Neural progenitor cell (in vitro differentiated cells): ENCODE measurements around the gene SHQ1.

Experiments used
- CTCF ChIP-seq: fragments of 200-600 bp; sonication (generic); IDR thresholded peaks from 2 replicates; pipeline ENCODE4 v1.5.1; 2017; ENCODE audit warnings: antibody characterized with exemption, mild to moderate bottlenecking
- EZH2 ChIP-seq: fragments of 200-600 bp; sonication (generic); IDR thresholded peaks from 2 replicates; pipeline ENCODE4 v1.6.1; 2017; ENCODE audit warnings: antibody characterized with exemption, mild to moderate bottlenecking, moderate library complexity
- EZH2phosphoT487 ChIP-seq: fragments of 200-600 bp; sonication (generic); IDR thresholded peaks from 2 replicates; pipeline ENCODE4 v1.6.1; 2017; ENCODE audit warnings: antibody characterized with exemption

DNA sequence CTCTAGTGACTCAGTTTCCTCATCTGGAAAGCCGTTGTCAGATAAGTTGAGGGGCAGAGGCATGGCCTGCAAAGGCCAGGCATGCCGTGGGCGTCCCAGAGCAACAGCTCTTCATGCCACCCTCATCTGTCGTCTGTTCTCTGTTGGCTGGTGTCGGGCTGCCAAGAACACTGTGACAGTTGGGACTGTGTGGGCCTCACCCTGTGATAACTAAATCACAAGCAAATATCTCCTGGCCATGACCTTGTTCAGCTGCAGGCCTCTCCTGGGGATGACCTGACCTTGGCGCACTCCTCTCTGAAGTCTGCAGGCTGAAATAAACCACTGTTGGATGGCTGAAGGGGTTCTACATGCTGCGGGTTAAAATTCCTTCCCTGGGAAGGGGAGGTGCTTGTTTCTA lies 145.9 kb downstream of the SHQ1 start:
- TF ChIP-seq CTCF (no peak), EZH2phosphoT487 (no peak), EZH2 (no peak)
